NCI-H774 (cell line): Measurements from ENCODE around the gene OR52W1.
A peak's percentile ranks its signal among the peaks of the same experiment; 100 is the strongest.
"Not testable (repeated sequence)": the region's sequence is repeated elsewhere in the genome, so short reads cannot be mapped to it uniquely, and the experiment has no call there.

ENCODE experiments used
- DNase-seq: peaks from one replicate; lab custom pipeline; 2025; lab: John Stamatoyannopoulos, UW

The OR52W1 gene

GRCh38 chr11:6217722-6218121, 18.7 kb downstream of the OR52W1 start:
- DNase-seq = no peak

GRCh38 chr11:6219359-6219758, 20.3 kb downstream of the OR52W1 start:
- DNase-seq = no peak

- no peak for DNase-seq
Observed at GRCh38 chr11:6223854-6224253, 24.8 kb downstream of the OR52W1 start.

- no peak for DNase-seq
Observed at GRCh38 chr11:6224421-6224820, 25.4 kb downstream of the OR52W1 start.

GRCh38 chr11:6225024-6225423, 26.0 kb downstream of the OR52W1 start:
- no peak for DNase-seq

GRCh38 chr11:6225896-6226295, 26.9 kb downstream of the OR52W1 start:
- DNase-seq = no peak

GRCh38 chr11:6228520-6228919, 29.5 kb downstream of the OR52W1 start:
- no peak for DNase-seq

- DNase-seq = no peak
Observed at GRCh38 chr11:6229911-6230310, 30.9 kb downstream of the OR52W1 start.

- DNase-seq = no peak
Observed at GRCh38 chr11:6232899-6233298, 33.9 kb downstream of the OR52W1 start.

GRCh38 chr11:6233984-6234386, 35.0 kb downstream of the OR52W1 start:
- no peak for DNase-seq

GRCh38 chr11:6234387-6235107, 35.5 kb downstream of the OR52W1 start, which contains the start of gene FHIP1B:
Gene FHIP1B (minus strand): TSS chr11:6234636. CDS start chr11:6224516, 10,120 bp downstream.
- DNase-seq = peak; percentile 99

- no peak for DNase-seq
Observed at GRCh38 chr11:6237266-6237665, 38.2 kb downstream of the OR52W1 start.

GRCh38 chr11:6237761-6238302, 38.8 kb downstream of the OR52W1 start:
- peak; percentile 23 for DNase-seq

- no peak for DNase-seq
Observed at GRCh38 chr11:6238902-6239301, 39.9 kb downstream of the OR52W1 start, which contains the start of gene CNGA4. Gene CNGA4 (plus strand): TSS chr11:6239089. CDS start chr11:6239207, 118 bp downstream.

GRCh38 chr11:6240139-6240538, 41.1 kb downstream of the OR52W1 start:
- DNase-seq = no peak

GRCh38 chr11:6240781-6241180, 41.8 kb downstream of the OR52W1 start:
- DNase-seq = no peak

GRCh38 chr11:6241316-6241715, 42.3 kb downstream of the OR52W1 start:
- DNase-seq = no peak

- no peak for DNase-seq
Observed at GRCh38 chr11:6245536-6245935, 46.5 kb downstream of the OR52W1 start.

- no peak for DNase-seq
Observed at GRCh38 chr11:6248248-6248647, 49.2 kb downstream of the OR52W1 start.

GRCh38 chr11:6248897-6249296, 49.9 kb downstream of the OR52W1 start:
- DNase-seq = not testable (repeated sequence)
